ENCODE measurements around the gene WDR5B. TPM values are rescaled to one million over a fixed set of nuclear protein-coding genes. Genes with fewer than 3 reads are reported as not detected.

The WDR5B gene
- total and polyA plus RNA-seq, 2 of the 8 experiments (the other 6 are each of a cell fraction or from before 2014, with no cell fraction given), result 1.9 to 3.5 TPM

GRCh38 chr3:122456074-122456473 lies 40.2 kb upstream of the WDR5B start:
- Histone ChIP-seq H2BK5ac (ENCODE audit: low read depth, low read length) (no peak overlapping the region), H3K4me3 (ENCODE audit: extremely low read depth in 1 of 4, insufficient read depth in 2 of 4, low read depth in 3 of 4, low read length in 4 of 4) (no peak overlapping the region), H2AFZ (ENCODE audit: low read length) (no peak overlapping the region), H3K56ac (replicated peaks; ENCODE audit: insufficient read length, low read depth, low read length) (no peak overlapping the region), H3K23ac (ENCODE audit: insufficient read length) (no peak overlapping the region), H3K9ac (replicated peaks in 1 of 4; ENCODE audit: extremely low read depth in 1 of 4, low read depth in 3 of 4, low read length in 3 of 4) (no peak overlapping the region), H2AK5ac (ENCODE audit: low read depth, low read length) (no peak overlapping the region), H3K9me3 (ENCODE audit: insufficient read depth in 2 of 2, low read depth in 1 of 2, low read length in 1 of 2) (no peaks in the 10 kb centered on the region), H3K14ac (ENCODE audit: insufficient read length) (no peak overlapping the region), H3K27me3 (replicated peaks in 1 of 4; ENCODE audit: control insufficient read depth in 3 of 4, extremely low read depth in 1 of 4, insufficient read depth in 3 of 4, low read length in 3 of 4) (no peaks in the 10 kb centered on the region), H3K4me1 (replicated peaks in 1 of 4; ENCODE audit: control insufficient read depth in 3 of 4, insufficient read depth in 4 of 4, low read length in 3 of 4) (no peaks in the 10 kb centered on the region), H3K18ac (ENCODE audit: extremely low read depth, low read length) (no peak overlapping the region), H3K23me2 (ENCODE audit: low read depth, low read length) (no peaks in the 10 kb centered on the region), H2BK12ac (ENCODE audit: low read depth, low read length) (no peak overlapping the region), H2BK15ac (ENCODE audit: low read length) (no peak overlapping the region), H2BK20ac (ENCODE audit: low read length) (no peak overlapping the region), H2BK120ac (replicated peaks; ENCODE audit: low read depth, low read length) (no peak overlapping the region), H3K4ac (replicated peaks; ENCODE audit: insufficient read length, low read depth, low read length) (no peak overlapping the region), H3K36me3 (ENCODE audit: control insufficient read depth in 2 of 4, insufficient read depth in 4 of 4, low read length in 3 of 4) (peaks cover 3 to 65% (median 9%) of the 10 kb centered on the region in 4 experiments; a peak in 7 of 8 replicates), H4K8ac (ENCODE audit: extremely low read depth, insufficient read depth, low read length) (no peak overlapping the region), H4K91ac (replicated peaks; ENCODE audit: insufficient read length, low read length) (no peak overlapping the region), H3K4me2 (ENCODE audit: insufficient read depth in 1 of 2, low read depth in 2 of 2, low read length in 2 of 2) (no peak overlapping the region), H3K79me2 (ENCODE audit: control insufficient read depth in 1 of 2, insufficient read depth in 2 of 2, low read length in 2 of 2) (no peaks in the 10 kb centered on the region), H4K5ac (ENCODE audit: insufficient read length, low read depth, low read length) (no peak overlapping the region), H3K79me1 (ENCODE audit: low read depth, low read length) (no peaks in the 10 kb centered on the region), H3K27ac (ENCODE audit: low read depth, low read length) (no peak overlapping the region), H4K20me1 (replicated peaks in 1 of 2; ENCODE audit: control insufficient read depth in 1 of 2, insufficient read depth in 2 of 2, low read length in 2 of 2) (peaks cover 0 to 1% of the 10 kb centered on the region in 2 experiments)
- ChIA-PET CTCF (ENCODE audit: partially characterized antibody) (interaction anchor here (1.1 to 1.3 kb wide), 2 partner anchors 23 to 204 kb away, joined by 3 read pairs; no protein-coding TSS in a partner anchor), POLR2A (ENCODE audit: partially characterized antibody) (no interaction called here)
- TF ChIP-seq HDAC6 (IDR thresholded peaks at IDR 0.05; ENCODE audit: low read depth, low read length) (no peak), SIX5 (IDR thresholded peaks at IDR 0.05; ENCODE audit: low read depth, low read length) (no peak), RFX5 (IDR thresholded peaks at IDR 0.05; ENCODE audit: borderline replicate concordance, low read depth, low read length) (no peak), ASH2L (IDR thresholded peaks at IDR 0.05; ENCODE audit: low read length) (no peak), POLR2AphosphoS5 (IDR thresholded peaks at IDR 0.05; ENCODE audit: low read depth, low read length) (no peak), GTF2F1 (IDR thresholded peaks at IDR 0.05; ENCODE audit: borderline replicate concordance, low read depth, low read length) (no peak), SRF (IDR thresholded peaks at IDR 0.05; ENCODE audit: low read depth, low read length) (no peak), CHD1 (IDR thresholded peaks at IDR 0.05; ENCODE audit: low read depth, low read length) (no peak)
- FAIRE-seq (no peak), DNase-seq (ENCODE audit: low read depth in 1 of 2, low spot score in 2 of 2) (no peak)
